ENCODE data around the gene CYP2U1. TPM values are rescaled to one million over a fixed set of nuclear protein-coding genes. Genes with fewer than 3 reads are reported as not detected.

Gene CYP2U1
- total RNA-seq, 1 experiment from 2014 or later, result 4.1 TPM

- Histone ChIP-seq H3K9ac (ENCODE audit: low read length) (no peak overlapping the region), H3K4me2 (ENCODE audit: low read length) (no peak overlapping the region), H3K36me3 (ENCODE audit: low read depth, low read length) (peaks cover 2% of the 10 kb centered on the region; the same call in 1 of the 2 replicates), H2AFZ (ENCODE audit: low read length) (no peak overlapping the region), H3K9me2 (replicated peaks; ENCODE audit: low read length) (no peaks in the 10 kb centered on the region), H3K79me2 (ENCODE audit: low read length) (peaks cover 12% of the 10 kb centered on the region; the same call in 1 of the 2 replicates), H4K20me1 (ENCODE audit: low read length) (no peaks in the 10 kb centered on the region), H3K4me3 (ENCODE audit: low read length) (no peak overlapping the region), H3F3A (ENCODE audit: low read length, unreplicated experiment) (peaks cover 8% of the 10 kb centered on the region), H3K27me3 (ENCODE audit: low read length) (no peaks in the 10 kb centered on the region), H3K27ac (ENCODE audit: low read length) (no peak overlapping the region), H3K4me1 (ENCODE audit: insufficient read depth, low read length) (peaks cover 29% of the 10 kb centered on the region), H3K9me3 (ENCODE audit: low read length) (no peaks in the 10 kb centered on the region)
- CTCF ChIA-PET, result no interaction called here
- DNase-seq, result no peak
- POLR2A ChIA-PET (ENCODE audit: unreplicated experiment), result interaction anchor here (0.5 kb wide), 1 partner anchor 76 kb away, joined by 3 read pairs; no protein-coding TSS in a partner anchor
- no peak for ATAC-seq
- BruUV-seq (replicated peaks), result no TSS peak
- no peak for TF ChIP-seq CTCF (conservative IDR thresholded peaks at IDR 0.05; ENCODE audit: low read depth, low read length)
- no peak for TF ChIP-seq EZH2phosphoT487 (IDR thresholded peaks at IDR 0.05; ENCODE audit: borderline replicate concordance, low read length)
- TF ChIP-seq EZH2 (IDR thresholded peaks at IDR 0.05; ENCODE audit: low read length, unreplicated experiment), result no peak
- intact Hi-C loops (cut with micrococcal nuclease), result no loop called here
Measured at GRCh38 chr4:107900067-107900466, 31.3 kb upstream of the CYP2U1 start.

DNA sequence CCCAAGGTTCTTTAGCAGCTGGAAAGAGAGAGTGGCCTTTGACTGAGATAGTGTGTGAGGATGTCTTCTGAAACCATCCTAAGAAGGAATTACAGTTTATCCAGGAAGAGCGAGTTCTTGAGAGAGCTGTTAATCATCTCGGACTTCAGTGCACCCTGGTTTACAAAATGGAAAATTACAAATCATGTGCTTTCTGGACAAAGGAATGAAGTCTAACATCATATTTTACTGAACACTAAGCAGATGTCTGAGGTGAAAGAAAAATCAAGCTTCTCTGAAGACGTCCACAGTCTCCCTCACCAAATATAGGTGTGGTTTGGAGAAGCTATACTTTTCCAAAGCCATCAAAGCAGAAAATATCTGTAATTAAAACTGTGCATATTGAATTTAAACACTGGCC, 30.8 kb upstream of the CYP2U1 start:
- CTCF ChIA-PET, result no interaction called here
- H3K36me3 ChIP-seq (ENCODE audit: low read depth, low read length), result peaks cover 2% of the 10 kb centered on the region; the same call in 1 of the 2 replicates
- POLR2A ChIA-PET (ENCODE audit: unreplicated experiment), result no interaction called here

More for the DNA sequence above, 30.8 kb upstream of the CYP2U1 start:
- Histone ChIP-seq H3F3A (ENCODE audit: low read length, unreplicated experiment) (peaks cover 8% of the 10 kb centered on the region), H3K9me3 (ENCODE audit: low read length) (no peaks in the 10 kb centered on the region), H2AFZ (ENCODE audit: low read length) (no peak overlapping the region), H3K4me3 (ENCODE audit: low read length) (no peak overlapping the region), H3K27me3 (ENCODE audit: low read length) (no peaks in the 10 kb centered on the region), H3K9ac (ENCODE audit: low read length) (no peak overlapping the region), H3K4me1 (ENCODE audit: insufficient read depth, low read length) (peaks cover 24% of the 10 kb centered on the region), H3K79me2 (ENCODE audit: low read length) (peaks cover 12% of the 10 kb centered on the region; the same call in 1 of the 2 replicates), H3K9me2 (replicated peaks; ENCODE audit: low read length) (no peaks in the 10 kb centered on the region), H3K4me2 (ENCODE audit: low read length) (no peak overlapping the region), H4K20me1 (ENCODE audit: low read length) (no peaks in the 10 kb centered on the region), H3K27ac (ENCODE audit: low read length) (no peak overlapping the region)
- TF ChIP-seq EZH2 (IDR thresholded peaks at IDR 0.05; ENCODE audit: low read length, unreplicated experiment), result no peak
- TF ChIP-seq EZH2phosphoT487 (IDR thresholded peaks at IDR 0.05; ENCODE audit: borderline replicate concordance, low read length), result no peak
- TF ChIP-seq CTCF (conservative IDR thresholded peaks at IDR 0.05; ENCODE audit: low read depth, low read length), result no peak
- intact Hi-C loops (cut with micrococcal nuclease), result no loop called here
- DNase-seq (no peak), ATAC-seq (no peak)
- no TSS peak for BruUV-seq (replicated peaks)
